Measurements from ENCODE around the gene PFDN2.
A peak's percentile ranks its signal among the peaks of the same experiment; 100 is the strongest.

Gene PFDN2, protein sequence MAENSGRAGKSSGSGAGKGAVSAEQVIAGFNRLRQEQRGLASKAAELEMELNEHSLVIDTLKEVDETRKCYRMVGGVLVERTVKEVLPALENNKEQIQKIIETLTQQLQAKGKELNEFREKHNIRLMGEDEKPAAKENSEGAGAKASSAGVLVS

DNA sequence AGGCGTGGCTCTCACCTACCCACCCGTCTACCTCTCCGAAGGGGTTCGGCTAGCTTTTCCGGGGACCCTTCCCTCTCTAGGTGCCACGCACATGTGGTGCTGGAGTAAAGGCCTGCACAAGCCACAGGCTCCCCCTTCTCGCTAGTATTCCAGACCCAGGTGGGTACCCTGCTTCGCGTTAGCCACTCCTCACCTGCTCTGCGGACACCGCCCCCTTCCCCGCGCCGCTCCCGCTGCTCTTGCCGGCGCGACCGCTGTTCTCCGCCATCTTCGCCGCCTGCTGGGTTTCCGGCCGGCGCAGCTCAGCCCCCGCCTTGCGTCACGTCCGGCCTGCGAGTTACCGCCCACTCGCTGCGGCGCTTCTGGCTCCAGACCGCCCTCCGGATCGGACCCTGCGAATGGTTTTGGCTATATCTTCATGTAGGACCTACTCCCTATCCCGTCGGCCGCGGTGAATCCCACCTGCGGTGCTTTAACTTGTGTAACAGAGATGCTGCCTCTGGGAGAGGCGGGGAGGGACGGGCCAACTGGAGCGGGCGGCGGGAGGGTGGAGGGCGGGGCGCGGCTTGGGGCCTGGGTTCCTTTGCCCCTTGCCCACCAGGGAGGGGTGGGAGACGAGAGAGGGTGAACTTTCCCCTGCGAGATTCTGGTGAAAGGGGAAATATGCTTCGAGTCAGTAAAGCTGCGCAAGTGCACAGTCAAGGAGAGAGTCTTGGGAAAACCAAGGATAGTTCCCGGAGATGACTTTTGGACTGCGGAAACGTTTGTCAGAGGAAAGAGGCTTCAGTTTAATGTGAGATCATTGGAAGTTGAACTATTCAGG lies at the start of gene PFDN2, which contains the start of gene NIT1:
PFDN2 (minus strand) TSS at position 279 of the 823 bp plus-strand sequence; CDS start at position 268, 11 bp downstream.
NIT1 (plus strand) TSS at position 347 of the 823 bp plus-strand sequence; CDS start at position 419, 72 bp downstream.
- DNase-seq, result peak in 55 of 56 donors; percentile 28 to 90 (median 77)

DNA sequence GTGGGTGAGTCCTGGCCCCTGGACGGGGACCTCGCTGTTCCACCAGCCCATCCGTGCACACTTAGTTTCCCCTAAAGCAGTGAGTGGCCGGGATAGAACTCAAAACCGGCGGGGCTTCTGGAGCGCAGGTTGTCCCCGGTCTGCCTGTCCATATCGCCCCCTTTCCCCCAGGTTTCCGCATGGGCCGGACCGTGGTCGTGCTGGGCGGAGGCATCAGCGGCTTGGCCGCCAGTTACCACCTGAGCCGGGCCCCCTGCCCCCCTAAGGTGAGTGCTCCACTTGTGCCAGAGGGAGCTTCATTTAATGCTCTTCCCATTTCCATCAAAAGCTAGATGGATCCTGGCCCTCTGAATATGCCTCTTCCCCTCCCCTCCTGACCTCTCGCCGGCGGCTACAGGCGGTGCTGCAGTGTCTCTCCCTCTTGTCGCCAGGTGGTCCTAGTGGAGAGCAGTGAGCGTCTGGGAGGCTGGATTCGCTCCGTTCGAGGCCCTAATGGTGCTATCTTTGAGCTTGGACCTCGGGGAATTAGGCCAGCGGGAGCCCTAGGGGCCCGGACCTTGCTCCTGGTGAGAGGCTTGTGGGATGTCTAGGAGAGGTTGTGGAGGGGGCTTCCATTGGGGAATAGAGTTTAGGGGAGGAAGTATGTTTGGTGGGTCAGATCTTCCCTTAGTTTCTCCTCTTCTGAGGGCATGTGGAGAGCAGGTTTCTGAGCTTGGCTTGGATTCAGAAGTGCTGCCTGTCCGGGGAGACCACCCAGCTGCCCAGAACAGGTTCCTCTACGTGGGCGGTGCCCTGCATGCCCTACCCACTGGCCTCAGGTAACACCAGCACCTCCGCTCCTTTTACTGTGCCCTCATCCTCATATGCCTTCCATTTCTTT lies 49.1 kb upstream of the PFDN2 start:
- DNase-seq, result peak in 6 of 56 donors; percentile 11 to 60 (median 51)

DNA sequence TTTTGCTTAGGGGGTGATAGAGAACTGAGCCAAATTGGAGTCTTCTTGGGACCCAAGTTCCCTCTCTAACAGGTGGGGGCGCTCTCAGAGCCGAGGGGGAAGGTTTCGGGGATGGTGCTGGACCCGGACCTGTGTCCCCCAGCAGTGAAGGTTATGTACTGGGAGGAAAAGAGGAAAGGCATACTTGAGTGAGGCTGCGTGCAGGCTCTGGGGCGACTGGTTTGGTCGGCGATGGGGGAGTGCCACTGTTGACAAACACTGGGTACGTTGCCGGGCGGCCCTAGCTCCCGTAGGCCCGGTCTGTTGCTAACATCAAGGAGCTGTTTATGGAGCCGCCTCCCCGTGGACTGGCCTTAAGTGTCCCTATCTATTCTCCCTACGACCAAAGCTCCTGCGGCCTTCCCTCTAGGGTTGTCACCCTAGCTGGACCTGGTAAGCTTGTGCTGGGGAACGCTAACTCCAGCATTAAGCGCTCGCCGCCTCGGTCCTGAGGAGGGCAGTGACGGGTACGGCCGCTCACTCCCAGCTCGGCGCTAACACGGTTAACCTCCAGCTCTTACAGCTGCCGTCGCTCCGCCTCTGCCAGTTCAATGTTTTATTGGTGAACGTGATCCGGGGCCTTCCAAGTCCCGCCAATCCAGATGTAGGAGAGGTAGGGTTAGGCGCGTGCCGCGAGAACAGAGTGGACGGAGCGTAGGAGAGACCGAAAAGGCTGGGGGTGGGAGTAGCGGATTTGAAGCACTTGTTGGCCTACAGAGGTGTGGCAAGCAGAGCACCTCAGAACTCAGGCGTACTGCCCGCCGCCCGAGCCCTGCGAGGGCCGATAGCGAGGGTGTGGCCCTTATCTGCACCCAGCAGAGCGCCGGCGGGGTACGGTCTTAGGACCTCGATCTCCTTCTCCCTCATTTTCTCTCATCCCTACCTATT lies 48.2 kb upstream of the PFDN2 start, which contains the start of gene PPOX:
PPOX (plus strand) TSS at position 685 of the 927 bp plus-strand sequence. CDS start 422 bp downstream, outside the sequence.
- DNase-seq, result peak; percentile 79 to 99 (median 96)

DNA sequence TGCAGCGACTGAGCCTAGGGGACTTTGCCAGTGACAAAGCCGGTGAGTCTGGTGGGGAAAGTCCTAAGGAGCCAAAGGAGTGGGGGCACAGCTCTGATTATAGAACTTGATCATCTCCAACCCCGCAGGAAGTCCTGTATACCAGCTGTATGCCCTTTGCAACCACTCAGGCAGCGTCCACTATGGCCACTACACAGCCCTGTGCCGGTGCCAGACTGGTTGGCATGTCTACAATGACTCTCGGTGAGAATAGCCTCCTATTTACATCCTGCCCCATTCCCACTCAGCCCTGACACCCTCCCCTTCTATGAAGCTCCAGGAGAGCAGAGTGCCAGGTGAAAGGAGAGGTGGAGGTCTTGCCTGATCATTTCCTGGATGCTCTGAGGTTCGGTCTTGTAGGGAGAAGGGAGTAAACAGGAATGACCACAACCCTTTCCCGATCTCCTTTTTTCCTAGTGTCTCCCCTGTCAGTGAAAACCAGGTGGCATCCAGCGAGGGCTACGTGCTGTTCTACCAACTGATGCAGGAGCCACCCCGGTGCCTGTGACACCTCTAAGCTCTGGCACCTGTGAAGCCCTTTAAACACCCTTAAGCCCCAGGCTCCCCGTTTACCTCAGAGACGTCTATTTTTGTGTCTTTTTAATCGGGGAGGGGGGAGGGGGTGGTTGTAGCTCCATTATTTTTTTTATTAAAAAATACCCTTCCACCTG lies 47.2 kb upstream of the PFDN2 start:
- no peak for DNase-seq

DNA sequence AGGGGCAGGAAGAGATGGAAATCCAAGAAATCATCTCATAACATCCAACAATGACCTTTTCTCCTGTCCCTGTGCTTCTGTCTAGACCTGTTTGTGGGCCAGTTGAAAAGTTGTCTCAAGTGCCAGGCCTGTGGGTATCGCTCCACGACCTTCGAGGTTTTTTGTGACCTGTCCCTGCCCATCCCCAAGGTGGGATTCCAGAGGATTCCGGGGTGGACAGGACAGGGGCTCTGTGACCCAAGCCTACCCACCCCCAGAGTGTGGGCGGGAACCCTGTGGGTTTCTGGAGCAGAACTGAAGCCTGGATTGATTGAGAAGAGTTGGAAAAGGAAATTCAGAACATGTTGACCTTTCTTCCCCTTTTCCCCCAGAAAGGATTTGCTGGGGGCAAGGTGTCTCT lies 46.0 kb upstream of the PFDN2 start:
- no peak for DNase-seq

DNA sequence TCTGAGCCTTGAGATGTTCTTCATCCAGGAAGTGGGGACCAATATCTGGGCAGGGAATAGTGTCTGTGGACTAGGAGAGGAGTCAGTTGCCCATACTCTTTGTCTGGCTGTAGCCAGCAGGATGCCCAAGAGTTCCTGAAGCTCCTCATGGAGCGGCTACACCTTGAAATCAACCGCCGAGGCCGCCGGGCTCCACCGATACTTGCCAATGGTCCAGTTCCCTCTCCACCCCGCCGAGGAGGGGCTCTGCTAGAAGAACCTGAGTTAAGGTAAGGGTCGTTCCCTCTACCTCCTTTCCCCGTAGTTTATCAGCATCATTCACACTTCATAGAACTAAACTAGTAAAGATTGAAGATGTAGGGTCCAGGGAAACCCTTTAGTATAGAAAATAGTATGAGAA lies 45.0 kb upstream of the PFDN2 start:
- no peak for DNase-seq

DNA sequence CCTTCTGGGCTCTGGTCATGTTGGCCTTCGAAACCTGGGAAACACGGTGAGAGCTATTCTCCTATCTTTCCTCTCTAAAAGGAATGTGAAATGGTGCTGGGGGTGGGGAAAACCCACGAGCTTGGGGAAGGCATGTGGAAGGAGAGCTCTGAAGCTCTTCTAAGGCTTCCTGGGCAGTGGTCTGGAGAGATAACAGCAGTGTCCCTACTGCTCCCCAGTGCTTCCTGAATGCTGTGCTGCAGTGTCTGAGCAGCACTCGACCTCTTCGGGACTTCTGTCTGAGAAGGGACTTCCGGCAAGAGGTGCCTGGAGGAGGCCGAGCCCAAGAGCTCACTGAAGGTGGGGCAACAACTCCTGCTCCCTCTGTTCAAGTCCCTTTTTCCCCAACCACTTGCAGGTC lies 44.2 kb upstream of the PFDN2 start:
- DNase-seq, result no peak

DNA sequence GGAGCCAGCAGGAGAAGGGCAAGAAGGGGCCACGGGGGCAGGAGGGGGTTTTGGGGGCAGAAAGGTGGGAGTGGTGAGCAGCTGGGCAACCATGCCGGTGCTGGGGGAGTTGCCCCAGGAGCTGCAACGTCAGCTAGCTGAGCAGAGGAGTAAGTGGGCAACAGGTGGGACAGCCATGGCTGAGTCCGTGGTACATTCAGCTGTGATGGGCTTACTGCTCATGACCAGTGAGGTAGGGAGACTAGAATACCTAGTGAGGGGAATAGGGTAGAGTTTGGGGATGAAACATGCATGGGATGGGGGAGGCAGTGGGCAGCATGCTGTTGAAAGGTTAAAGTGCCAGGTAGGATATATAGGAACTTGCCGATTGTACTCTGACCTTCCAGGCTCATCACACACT lies 43.8 kb upstream of the PFDN2 start:
- DNase-seq, result no peak

DNA sequence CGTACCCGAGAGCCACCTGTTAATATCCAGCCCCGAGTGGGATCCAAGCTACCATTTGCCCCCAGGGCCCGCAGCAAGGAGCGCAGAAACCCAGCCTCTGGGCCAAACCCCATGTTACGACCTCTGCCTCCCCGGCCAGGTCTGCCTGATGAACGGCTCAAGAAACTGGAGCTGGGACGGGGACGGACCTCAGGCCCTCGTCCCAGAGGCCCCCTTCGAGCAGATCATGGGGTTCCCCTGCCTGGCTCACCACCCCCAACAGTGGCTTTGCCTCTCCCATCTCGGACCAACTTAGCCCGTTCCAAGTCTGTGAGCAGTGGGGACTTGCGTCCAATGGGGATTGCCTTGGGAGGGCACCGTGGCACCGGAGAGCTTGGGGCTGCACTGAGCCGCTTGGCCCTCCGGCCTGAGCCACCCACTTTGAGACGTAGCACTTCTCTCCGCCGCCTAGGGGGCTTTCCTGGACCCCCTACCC lies 42.9 kb upstream of the PFDN2 start:
- DNase-seq, result no peak

DNA sequence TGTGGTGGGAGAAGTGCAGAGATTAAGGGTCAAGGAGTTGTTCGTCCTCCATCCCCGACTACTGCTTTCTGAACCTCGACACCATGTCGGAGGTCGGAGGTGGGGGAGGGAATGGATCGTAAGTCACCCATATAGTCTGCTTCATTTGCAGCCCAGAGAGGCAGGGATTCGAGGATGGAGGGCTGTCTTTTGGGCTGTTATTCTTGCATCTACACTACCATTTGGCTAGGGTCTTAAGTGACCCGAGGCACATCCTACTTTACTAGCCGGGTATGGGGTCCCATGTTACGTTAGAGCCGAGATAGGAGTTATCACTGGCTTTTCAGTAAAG lies 42.0 kb upstream of the PFDN2 start:
- DNase-seq, result peak in 2 of 56 donors; percentile 33 to 45

DNA sequence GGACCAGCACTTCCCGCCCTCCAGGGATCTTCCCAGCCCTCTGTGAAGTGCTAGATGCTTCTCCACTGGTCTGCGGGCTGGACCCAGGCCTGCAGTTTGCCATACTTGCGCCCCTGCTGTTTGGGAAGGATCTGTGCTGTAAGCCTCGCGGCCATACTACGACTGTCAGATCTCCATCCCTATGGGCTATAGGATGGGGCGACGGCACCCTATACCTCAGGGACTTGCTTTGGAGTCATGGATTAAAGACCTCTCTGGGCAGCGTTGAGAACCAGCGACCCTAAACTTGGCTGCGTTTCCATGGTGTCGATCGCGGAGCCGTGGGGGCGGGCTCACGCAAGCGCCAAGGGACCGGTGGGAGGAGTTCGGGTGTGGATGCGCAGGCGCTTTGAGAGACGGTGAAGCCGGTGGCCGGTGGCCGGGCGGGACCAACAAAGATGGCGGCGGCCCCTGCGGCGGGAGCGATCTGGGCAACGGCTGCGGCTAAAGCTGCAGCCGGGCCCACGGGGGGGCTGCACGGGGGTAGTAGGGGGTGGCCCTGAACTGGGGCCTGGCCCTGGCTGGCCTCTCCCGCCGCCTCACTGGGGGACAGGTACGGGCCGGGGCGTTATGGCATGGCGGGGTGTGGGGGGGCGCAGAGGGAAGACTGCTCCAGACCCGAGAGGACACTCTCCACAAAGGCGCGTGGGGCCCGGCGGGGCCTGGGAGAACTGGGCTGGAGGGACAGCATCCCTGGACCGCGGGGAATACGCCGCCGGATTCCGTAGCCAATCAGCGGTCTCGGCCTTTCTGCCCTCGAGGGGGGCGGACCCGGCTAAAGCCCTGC lies 41.5 kb upstream of the PFDN2 start, which contains the start of gene USP21:
USP21 (plus strand) TSS at position 414 of the 826 bp plus-strand sequence. CDS start 1,141 bp downstream, outside the sequence.
- peak; percentile 29 to 95 (median 90) for DNase-seq

DNA sequence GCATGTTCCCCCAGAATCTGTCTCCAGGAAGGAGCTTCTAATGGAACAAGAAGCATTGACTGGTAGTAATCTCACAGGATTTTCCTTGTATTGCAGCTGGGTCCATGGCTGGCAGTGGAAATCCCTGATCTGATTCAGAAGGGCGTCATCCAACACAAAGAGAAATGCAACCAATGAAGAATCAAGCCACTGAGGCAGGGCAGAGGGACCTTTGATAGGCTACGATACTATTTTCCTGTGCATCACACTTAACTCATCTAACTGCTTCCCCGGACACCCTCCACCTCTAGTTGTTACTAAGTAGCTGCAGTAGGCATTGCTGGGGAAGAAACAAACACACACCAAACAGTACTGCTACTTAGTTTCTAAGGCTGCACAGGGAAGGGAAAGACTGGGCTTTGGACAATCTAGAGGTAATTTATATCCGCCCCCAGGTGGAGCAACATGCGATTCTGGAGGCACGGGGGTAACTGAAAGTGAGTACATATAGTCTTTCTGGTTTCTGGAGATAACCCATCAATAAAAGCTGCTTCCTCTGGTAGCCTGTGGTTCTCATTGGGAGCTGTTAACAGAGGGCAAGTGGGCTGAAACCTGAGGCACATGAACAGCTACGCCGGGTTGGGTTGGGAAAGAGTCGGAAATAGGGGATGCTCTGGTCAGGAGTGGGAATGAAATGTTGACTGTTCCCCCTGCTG lies 40.6 kb upstream of the PFDN2 start:
- DNase-seq, result no peak

DNA sequence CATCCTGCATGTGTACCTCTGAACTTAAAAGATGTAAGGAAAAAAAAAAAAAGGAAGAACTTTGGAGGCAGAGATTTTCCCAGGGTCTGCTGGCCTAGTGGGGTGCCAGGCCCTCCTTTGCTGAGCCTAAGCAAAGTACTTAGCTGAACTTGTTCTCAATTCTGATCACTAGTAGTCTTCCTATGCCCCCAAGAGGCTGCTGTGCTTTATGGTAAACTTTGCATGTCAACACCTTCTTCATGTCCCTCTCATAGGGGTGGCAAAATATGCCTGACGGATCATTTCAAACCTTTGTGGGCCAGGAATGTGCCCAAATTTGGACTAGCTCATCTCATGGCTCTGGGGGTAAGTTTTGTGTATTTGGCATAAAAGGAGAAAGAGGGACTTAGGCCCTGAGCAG lies 40.0 kb upstream of the PFDN2 start:
- DNase-seq, result no peak

DNA sequence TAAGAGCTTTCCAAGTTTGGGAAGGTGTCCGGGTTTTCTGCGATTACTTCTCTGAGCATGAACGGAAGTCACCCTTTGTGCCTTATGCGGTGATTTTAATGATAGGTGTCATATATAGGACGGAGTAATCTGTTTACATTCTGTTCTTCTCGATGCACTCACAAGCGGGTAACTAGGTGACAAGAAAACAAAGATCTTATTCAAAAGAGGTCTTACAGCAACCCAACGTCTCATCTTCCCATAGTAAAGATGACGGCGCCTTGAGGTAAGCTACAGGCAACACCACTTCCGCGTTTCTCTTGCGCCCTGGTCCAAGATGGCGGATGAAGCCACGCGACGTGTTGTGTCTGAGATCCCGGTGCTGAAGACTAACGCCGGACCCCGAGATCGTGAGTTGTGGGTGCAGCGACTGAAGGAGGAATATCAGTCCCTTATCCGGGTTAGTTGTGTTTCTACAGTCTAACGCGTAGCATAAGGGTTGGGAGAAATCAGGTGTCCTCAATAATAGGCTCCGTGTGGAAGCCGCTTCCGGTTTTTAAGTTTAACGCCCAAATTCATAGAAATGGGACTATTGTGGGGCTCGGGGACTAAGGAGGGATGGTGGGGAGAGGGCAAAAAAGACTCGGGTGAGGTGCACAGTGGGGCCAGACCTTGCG lies 36.0 kb upstream of the PFDN2 start, which contains the start of gene UFC1:
UFC1 (plus strand) TSS at position 297 of the 656 bp plus-strand sequence; CDS start at position 317, 20 bp downstream.
- DNase-seq, result peak in 55 of 56 donors; percentile 12 to 90 (median 71)

DNA sequence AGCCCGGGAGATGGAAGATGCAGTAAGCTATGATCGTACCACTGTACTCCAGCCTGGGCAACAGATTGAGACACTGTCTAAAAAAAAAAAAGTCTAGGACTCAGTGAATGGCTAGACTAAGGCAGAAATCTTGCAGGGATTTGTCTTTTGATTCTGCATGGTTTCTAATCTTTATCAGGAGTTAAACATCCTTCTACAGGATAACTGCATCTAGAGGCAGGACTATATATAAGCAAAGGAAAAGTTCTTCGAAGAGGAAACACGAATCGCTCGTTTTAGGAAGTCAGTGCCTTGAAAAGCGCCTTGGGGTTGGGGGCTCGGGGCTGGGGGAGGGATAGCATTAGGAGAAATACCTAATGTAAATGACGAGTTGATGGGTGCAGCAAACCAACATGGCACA lies 35.3 kb upstream of the PFDN2 start:
- DNase-seq, result peak in 1 of 56 donors; percentile 9

DNA sequence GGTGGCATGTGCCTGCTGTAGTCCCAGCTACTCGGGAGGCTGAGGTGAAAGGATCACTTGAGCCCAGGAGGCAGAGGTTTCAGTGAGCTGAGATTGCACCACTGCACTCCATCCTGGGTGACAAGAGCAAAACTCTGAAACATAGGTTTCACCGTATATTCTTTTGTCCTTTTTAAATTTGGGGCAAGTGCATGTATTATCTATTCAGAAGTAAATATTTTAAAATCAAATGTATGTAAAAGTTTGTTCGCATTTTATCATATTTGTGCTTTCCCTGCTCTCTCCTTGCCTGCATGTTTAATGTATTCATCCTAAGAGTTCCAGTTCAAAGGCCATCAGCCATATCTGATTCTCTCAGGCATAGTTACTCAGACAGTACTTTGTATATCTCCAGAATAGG lies 28.0 kb upstream of the PFDN2 start:
- no peak for DNase-seq

DNA sequence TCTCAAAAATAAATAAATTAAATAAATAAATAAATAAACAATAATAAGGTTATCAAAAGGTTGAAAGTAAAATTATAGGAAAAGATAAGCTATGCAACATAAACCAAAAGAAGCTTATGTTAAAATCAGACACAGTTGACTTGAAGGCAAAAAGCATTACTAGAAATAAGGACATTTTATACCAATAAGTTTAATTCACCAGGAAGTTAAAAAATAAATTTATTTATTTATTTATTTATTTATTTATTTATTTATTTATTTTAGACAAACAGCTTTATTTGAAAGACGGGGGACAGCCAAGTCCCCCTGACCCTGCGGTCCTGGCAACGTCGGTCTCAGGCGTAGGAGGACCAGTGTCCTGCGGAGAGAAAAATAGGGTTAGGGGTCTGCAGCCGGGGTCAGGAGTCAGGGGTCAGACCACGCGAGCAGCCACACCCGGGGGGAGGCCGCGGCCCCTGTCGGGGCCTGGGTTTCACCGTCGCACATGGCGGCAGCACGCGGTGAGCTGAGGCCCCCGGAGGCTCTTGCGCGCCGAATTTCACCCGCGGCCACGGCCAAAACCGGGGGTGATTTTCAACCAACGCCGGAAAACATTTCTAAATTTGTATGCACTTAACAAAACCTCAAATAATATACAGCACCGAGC lies 23.0 kb upstream of the PFDN2 start:
- DNase-seq, result no peak

Data from nucleus accumbens (tissue), 56 donors.